GM18505 (cell line): ENCODE data around the gene LDLR.
"Not testable (repeated sequence)": the region's sequence is repeated elsewhere in the genome, so short reads cannot be mapped to it uniquely, and the experiment has no call there.

Experiments
- ATAC-seq: cut with Tn5 transposase; IDR thresholded peaks from one replicate; pipeline ENCODE4 v1.9.1; 2021; ENCODE audit not compliant: unreplicated experiment
- POLR2A ChIP-seq: IDR thresholded peaks from 4 replicates; pipeline ENCODE4 v1.6.1; 2011; ENCODE audit warnings: borderline replicate concordance; ENCODE audit not compliant: insufficient read depth, insufficient read length; ENCODE audit errors: extremely low read depth

LDLR gene

GRCh38 chr19:11090264-11090996 is 1.2 kb downstream of the LDLR start:
- peak; percentile 69 for ATAC-seq
- peak; percentile 86 for TF ChIP-seq POLR2A

GRCh38 chr19:11090997-11091702 is 1.9 kb downstream of the LDLR start:
- no peak for ATAC-seq
- no peak for TF ChIP-seq POLR2A

GRCh38 chr19:11091703-11092153 is 2.5 kb downstream of the LDLR start:
- ATAC-seq, result no peak
- TF ChIP-seq POLR2A, result no peak

GRCh38 chr19:11092181-11092538 is 2.9 kb downstream of the LDLR start:
- no peak for ATAC-seq
- TF ChIP-seq POLR2A, result no peak

- no peak for ATAC-seq
These were observed 4.5 kb downstream of the LDLR start for GRCh38 chr19:11093689-11094238.

GRCh38 chr19:11094520-11094894 is 5.2 kb downstream of the LDLR start:
- TF ChIP-seq POLR2A, result no peak
- ATAC-seq, result no peak

More at GRCh38 chr19:11093689-11094238, 4.5 kb downstream of the LDLR start:
- TF ChIP-seq POLR2A, result no peak

GRCh38 chr19:11096210-11096841 is 7.1 kb downstream of the LDLR start:
- ATAC-seq, result peak; percentile 39
- TF ChIP-seq POLR2A, result peak; percentile 46

GRCh38 chr19:11097367-11097766 is 8.1 kb downstream of the LDLR start:
- not testable (repeated sequence) for ATAC-seq

GRCh38 chr19:11098327-11098726 is 9.1 kb downstream of the LDLR start:
- TF ChIP-seq POLR2A, result no peak
- no peak for ATAC-seq

- no peak for ATAC-seq
- TF ChIP-seq POLR2A, result no peak
These were observed 9.6 kb downstream of the LDLR start for GRCh38 chr19:11098861-11099260.

- TF ChIP-seq POLR2A, result no peak
- no peak for ATAC-seq
These were observed 10.8 kb downstream of the LDLR start for GRCh38 chr19:11100049-11100448.

GRCh38 chr19:11101057-11101456 is 11.8 kb downstream of the LDLR start:
- no peak for ATAC-seq
- no peak for TF ChIP-seq POLR2A

- no peak for TF ChIP-seq POLR2A
- no peak for ATAC-seq
These were observed 13.7 kb downstream of the LDLR start for GRCh38 chr19:11102944-11103343.

GRCh38 chr19:11103667-11104066 is 14.4 kb downstream of the LDLR start:
- not testable (repeated sequence) for ATAC-seq
